EL (cell line): ENCODE measurements around the gene DCHS1.

ENCODE experiments used
- DNase-seq: peaks from one replicate; pipeline ENCODE4 v3.0.0-alpha.2; 2016

Gene DCHS1

DNA sequence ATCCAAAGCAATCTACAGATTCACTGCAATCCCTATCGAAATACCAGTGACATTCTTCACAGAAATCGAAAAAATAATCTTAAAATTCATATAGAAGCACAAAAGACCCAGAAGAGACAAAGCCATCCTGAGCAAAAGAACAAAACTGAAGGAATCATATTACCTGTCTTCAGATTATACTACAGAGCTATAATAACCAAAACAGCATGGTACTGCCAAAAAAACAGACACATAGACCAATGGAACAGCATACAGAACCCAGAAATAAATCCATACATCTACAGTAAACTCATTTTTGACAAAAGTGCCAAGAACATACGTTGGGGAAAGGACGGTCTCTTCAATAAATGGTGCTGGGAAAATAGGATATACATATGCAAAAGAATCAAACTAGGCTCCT lies 71.1 kb downstream of the DCHS1 start:
- no peak for DNase-seq

DNA sequence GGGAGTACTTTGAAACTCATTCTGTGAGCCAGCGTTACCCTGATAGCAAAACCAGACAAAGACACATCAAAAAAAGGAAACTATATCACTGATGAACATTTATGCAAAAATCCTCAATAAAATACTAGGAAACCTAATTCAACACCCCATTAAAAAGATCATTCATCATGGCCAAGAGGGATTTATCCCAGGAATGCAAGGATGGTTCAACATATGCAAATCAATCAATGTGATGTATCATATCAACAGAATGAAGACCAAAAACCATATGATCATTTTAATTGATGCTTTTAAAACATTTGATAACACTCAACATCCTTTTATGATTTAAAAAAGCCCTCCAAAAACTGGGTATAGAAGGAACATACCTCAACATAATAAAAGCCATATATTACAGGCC lies 72.0 kb downstream of the DCHS1 start:
- no peak for DNase-seq

DNA sequence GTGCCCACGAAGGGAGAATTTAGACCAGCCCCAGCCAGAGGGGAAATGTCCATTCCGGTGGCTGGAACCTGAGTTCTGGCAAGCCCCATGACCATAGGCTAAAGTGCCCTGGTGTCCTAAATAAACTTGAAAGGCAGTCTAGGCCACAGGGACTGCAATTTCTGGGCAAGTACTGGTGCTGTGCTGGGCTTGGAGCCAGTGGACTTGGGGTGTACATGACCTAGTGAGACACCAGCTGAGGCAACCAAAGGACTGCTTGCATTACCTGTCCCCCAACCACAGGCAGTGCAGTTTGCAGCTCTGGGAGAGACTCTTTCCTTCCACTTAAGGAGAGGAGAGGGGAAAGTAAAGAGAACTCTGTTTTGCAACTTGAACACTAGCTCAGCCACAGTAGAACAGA lies 75.9 kb downstream of the DCHS1 start:
- no peak for DNase-seq

DNA sequence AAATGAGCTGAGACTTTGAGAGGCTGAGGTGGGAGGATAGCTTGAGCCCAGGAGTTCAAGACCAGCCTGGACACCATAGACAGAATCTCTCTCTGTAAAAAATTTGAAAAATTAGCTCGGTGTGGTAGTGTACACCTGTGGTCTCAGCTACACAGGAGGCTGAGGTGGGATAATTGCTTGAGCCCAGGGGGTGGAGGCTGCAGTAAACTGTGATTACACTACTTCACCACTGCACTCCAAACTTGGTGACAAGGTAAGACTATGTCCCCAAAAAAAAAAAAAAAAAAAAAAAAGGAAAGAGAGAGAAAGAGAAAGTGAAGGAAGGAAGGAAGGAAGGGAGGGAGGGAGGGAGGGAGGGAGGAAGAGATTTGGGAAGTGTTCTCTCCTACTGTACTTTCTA lies 77.5 kb downstream of the DCHS1 start:
- DNase-seq, result no peak

DNA sequence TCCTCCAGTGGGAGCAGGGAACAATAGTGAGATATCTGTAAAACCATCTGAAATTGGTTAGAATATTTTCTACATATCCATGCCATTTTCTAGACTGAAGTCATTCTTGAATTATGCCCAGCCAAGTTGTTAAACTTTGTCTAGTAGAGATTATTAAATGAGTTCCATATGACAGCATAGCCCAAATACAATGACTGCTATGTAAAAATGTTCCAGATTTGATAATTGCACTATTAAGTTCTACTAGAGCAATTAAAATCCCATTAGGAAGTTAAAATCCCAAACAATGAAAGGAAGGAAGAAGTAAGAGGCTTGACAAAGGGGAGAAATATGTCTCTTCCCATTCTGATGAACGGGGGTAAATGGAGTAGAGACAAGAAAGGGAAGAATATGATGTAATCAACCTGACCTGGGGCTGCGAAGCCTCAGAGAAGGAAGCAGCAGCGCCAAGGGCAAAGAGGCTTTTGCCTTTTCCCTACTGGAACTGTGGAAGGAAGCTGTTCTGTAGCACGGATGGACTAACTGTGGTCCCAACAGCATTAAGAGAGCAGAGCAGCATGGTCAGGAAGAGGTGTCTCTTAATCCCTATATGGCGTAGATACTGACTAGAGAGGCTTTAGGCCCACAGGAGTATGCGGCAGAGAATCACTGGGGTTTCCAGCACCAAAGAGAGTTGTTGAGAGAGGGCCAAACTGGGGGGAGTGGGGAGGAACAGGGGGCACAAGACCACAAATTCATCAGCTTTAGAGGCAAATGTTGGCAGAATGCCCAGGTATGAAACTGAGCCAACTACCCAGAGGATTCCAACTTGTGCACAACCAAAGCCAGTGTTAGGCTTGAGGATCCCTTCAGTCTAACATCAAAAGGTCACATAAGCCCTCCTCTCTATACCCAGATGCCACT lies 78.9 kb downstream of the DCHS1 start:
- peak; percentile 62 for DNase-seq

DNA sequence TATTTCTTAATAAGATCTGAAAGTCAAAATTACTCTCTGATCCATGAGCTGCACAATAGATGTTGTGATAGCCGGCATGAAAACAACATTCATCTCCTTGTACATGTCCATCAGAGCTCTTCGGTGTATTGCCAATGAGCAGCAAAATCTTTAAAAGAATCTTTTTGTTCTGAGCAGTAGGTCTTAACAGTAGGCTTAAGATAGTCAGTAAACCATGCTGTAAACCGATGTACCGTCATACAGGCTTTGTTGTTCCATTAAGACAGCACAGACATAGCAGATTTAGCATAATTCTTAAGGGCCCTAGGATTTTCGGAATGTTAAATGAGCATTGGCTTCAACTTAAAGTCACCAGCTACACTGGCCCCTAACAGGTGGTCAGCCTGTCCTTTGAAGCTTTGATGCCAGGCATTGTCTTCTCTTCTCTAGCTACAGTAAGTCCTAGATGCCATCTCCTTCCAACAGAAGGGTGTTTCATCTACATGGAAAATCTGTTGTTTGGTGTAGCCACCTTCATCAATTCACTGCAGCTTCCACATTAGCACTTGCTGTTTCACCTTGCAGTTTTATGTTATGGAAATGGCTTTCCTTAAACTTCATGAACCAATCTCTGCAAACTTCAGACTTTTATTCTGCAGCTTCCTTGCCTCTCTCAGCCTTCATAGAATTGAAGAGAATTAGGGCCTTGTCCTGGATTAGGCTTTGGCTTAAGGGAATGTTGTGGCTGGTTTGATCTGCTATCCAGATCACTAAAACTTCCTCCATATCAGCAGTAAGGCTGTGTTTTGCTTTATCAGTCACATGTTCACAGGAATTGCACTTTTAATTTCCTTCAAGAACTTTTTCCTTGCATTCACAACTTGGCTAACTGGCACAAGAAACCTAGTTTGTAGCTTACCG lies 80.5 kb downstream of the DCHS1 start:
- no peak for DNase-seq

DNA sequence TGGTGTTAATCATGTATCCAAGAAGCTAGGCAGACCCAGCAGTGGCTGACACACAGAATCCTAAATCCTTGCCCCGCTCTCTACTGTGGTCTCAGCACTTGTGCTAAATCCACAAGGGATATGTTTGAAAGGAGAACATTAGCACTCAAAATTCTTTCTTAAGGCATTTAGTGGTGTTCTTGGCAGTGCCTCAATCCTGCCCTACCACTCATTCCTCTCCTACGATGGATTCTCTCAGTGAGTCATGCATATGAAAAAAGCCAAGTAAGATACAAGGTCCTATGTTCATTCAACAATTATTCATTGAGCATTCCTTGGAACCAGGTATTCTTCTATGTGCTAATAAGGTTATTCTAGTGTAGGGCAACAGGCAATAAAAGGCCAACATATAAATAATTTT lies 83.4 kb downstream of the DCHS1 start:
- peak; percentile 61 for DNase-seq

DNA sequence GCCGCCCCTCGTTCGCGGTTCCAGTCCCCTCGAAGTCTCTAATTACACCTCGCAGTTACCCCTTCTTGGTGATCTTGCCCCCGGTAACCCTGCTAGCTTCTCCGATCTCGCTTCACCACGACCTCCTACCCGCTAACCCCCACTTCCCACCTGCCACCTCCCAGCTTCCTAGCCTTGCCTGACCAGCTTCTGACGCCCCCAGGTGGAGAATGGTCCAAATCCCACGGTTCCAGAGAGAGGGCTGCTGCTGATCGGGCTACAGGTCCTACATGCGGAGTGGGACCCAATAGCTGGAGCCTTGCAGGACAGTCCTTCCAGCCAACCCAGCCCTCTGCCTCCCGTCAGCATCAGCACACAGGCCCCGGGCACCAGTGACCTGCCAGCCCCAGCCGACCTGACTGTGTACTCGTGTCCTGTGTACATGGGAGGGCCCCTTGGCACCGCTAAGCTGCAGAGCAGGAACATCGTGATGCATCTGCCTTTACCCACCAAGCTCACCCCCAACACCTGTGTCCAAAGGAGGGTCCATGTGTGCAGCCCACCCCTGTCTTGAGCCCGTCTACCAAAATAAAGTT lies 84.1 kb downstream of the DCHS1 start:
- DNase-seq, result no peak
